HepG2 (cell line): ENCODE results near the gene ORC4. TPM values are rescaled to one million over a fixed set of nuclear protein-coding genes. Genes with fewer than 3 reads are reported as not detected.

ENCODE experiments used
- ATF5 ChIP-seq: sonication (generic); formaldehyde crosslinking; IDR thresholded peaks from 2 replicates; pipeline ENCODE4 v1.4.0; 2020; ENCODE audit warnings: mild to moderate bottlenecking, low read depth, missing genetic modification reagents
- CHD2 ChIP-seq: IDR thresholded peaks from 2 replicates; pipeline ENCODE4 v1.6.1; 2011; ENCODE audit warnings: low read depth, low read length, improper control_type of control experiment
- FOXO4 ChIP-seq: sonication (generic); formaldehyde crosslinking; conservative IDR thresholded peaks from 2 replicates; pipeline ENCODE4 v1.8.1; 2023; ENCODE audit warnings: missing genetic modification reagents
- HDAC2 ChIP-seq: sonication (generic); formaldehyde crosslinking; IDR thresholded peaks from 2 replicates; pipeline ENCODE4 v1.4.0; 2020; ENCODE audit warnings: missing genetic modification reagents
- HINFP ChIP-seq: sonication (generic); formaldehyde crosslinking; IDR thresholded peaks from 2 replicates; pipeline ENCODE4 v1.4.0; 2020; ENCODE audit warnings: low read depth, mild to moderate bottlenecking, missing genetic modification reagents
- MTERF4 ChIP-seq: sonication (generic); formaldehyde crosslinking; IDR thresholded peaks from 2 replicates; pipeline ENCODE4 v1.8.0; 2023; ENCODE audit warnings: mild to moderate bottlenecking, missing genetic modification reagents
- PHF5A ChIP-seq: IDR thresholded peaks from one replicate; pipeline ENCODE4 v1.6.1; 2018; ENCODE audit warnings: low read depth, missing genetic modification reagents; ENCODE audit not compliant: unreplicated experiment
- TFAP4 ChIP-seq: sonication (generic); IDR thresholded peaks from 2 replicates; pipeline ENCODE4 v1.6.1; 2016; ENCODE audit warnings: low read depth, borderline replicate concordance
- ZBTB1 ChIP-seq: sonication (generic); formaldehyde crosslinking; IDR thresholded peaks from 2 replicates; pipeline ENCODE4 v1.4.0; 2020; ENCODE audit warnings: missing genetic modification reagents, borderline replicate concordance
- ZNF232 ChIP-seq: sonication (generic); formaldehyde crosslinking; IDR thresholded peaks from 2 replicates; pipeline ENCODE4 v1.4.0; 2020; ENCODE audit warnings: missing genetic modification reagents, borderline replicate concordance
- ZNF337 ChIP-seq: sonication (generic); formaldehyde crosslinking; IDR thresholded peaks from 2 replicates; pipeline ENCODE4 v1.5.1; 2020; ENCODE audit warnings: missing genetic modification reagents, low read depth, mild to moderate bottlenecking, borderline replicate concordance
- ZNF484 ChIP-seq: sonication (generic); formaldehyde crosslinking; IDR thresholded peaks from 2 replicates; pipeline ENCODE4 v1.5.1; 2020; ENCODE audit warnings: mild to moderate bottlenecking, low read depth, missing genetic modification reagents, borderline replicate concordance
- ZNF513 ChIP-seq: sonication (generic); formaldehyde crosslinking; conservative IDR thresholded peaks from 2 replicates; pipeline ENCODE4 v1.5.0; 2020; ENCODE audit warnings: missing genetic modification reagents
- ZNF816 ChIP-seq: sonication (generic); formaldehyde crosslinking; IDR thresholded peaks from 2 replicates; pipeline ENCODE4 v1.8.0; 2022; ENCODE audit warnings: missing genetic modification reagents, mild to moderate bottlenecking, borderline replicate concordance
- ZSCAN20 ChIP-seq: sonication (generic); formaldehyde crosslinking; IDR thresholded peaks from 2 replicates; pipeline ENCODE4 v1.4.0; 2020; ENCODE audit warnings: missing genetic modification reagents, mild to moderate bottlenecking, borderline replicate concordance
- polyA plus RNA-seq, 8 experiments: library from polyadenylated mRNA; depleted of rRNA in 3 of 8; stranded (reverse) in 7 of 8; unstranded in 1 of 8; fragments of >200 nt; fragmentation: Illumina TruSeq in 4 of 8; extraction: Trizol in 4 of 8; gene quantifications; 2 replicates each; pipeline versions ENCODE4 v1.2.1 to v1.2.3, GENCODE V29; 2011 to 2016; ENCODE audit warnings: low read depth in 4 of 8, missing spikeins in 1 of 8, mixed read lengths in 1 of 8; ENCODE audit not compliant: insufficient read depth in 1 of 8
- total RNA-seq, 5 experiments: library from RNA; depleted of rRNA; stranded (reverse); fragments of >200 nt; fragmentation: Illumina TruSeq; extraction: Trizol; gene quantifications; 2 replicates each; pipeline ENCODE4 v1.2.3, GENCODE V29; 2016; ENCODE audit warnings: low read depth in 1 of 5
- TF ChIP-seq, protein P1 (sequence below): sonication (generic); formaldehyde crosslinking; IDR thresholded peaks from 2 replicates; pipeline ENCODE4 v1.4.0; 2020; ENCODE audit warnings: missing genetic modification reagents; ENCODE audit errors: not compliant biosample characterization

The ORC4 gene
- total and polyA plus RNA-seq, 2 of the 13 experiments (the other 11 are each of a cell fraction or from before 2014, with no cell fraction given): 28.6 to 84.8 TPM

- no peak for TF ChIP-seq TFAP4
- TF ChIP-seq, protein P1, sequence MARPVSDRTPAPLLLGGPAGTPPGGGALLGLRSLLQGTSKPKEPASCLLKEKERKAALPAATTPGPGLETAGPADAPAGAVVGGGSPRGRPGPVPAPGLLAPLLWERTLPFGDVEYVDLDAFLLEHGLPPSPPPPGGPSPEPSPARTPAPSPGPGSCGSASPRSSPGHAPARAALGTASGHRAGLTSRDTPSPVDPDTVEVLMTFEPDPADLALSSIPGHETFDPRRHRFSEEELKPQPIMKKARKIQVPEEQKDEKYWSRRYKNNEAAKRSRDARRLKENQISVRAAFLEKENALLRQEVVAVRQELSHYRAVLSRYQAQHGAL (CRISPR knock-in tag): peak; percentile 47
- no peak for TF ChIP-seq ZNF337 (CRISPR knock-in tag)
- TF ChIP-seq ZNF232 (CRISPR knock-in tag): peak; percentile 98
- no peak for TF ChIP-seq ZNF484 (CRISPR knock-in tag)
- TF ChIP-seq FOXO4 (CRISPR knock-in tag): no peak
- peak; percentile 83 for TF ChIP-seq CHD2
- 0 out of 2 replicates have a peak, but pooled peaks have one; percentile 70 for TF ChIP-seq ZNF513 (CRISPR knock-in tag)
- peak; percentile 90 for TF ChIP-seq MTERF4 (CRISPR knock-in tag)
- peak; percentile 88; the same call in 1 of the 2 replicates for TF ChIP-seq ZNF816 (CRISPR knock-in tag)
- TF ChIP-seq HDAC2 (CRISPR knock-in tag): peak; percentile 57; the same call in 1 of the 2 replicates
- no peak for TF ChIP-seq PHF5A (CRISPR knock-in tag)
- no peak for TF ChIP-seq ZBTB1 (CRISPR knock-in tag)
- peak; percentile 99 for TF ChIP-seq HINFP (CRISPR knock-in tag)
- TF ChIP-seq ATF5 (CRISPR knock-in tag): no peak
- TF ChIP-seq ZSCAN20: no peak
Measured at GRCh38 chr2:148020111-148021058, at the start of gene ORC4 (continued).
